Gastrocnemius medialis (tissue), 4 donors: ENCODE results near the gene CLEC1A.

ENCODE experiments used
- POLR2A ChIP-seq, 2 donors: fragments of 450-650 bp; IDR thresholded peaks; one replicate each; pipeline ENCODE4 v1.6.1; 2017; ENCODE audit warnings: antibody characterized with exemption in 2 of 2, mild to moderate bottlenecking in 2 of 2, moderate library complexity in 2 of 2
- TF ChIP-seq, protein P1 (sequence below), 5 experiments: fragments of 450-650 bp in 3 of 5; fragments of 200-600 bp in 2 of 5; sonication (generic) in 2 of 5; IDR thresholded peaks in 4 of 5; conservative IDR thresholded peaks in 1 of 5; 1 replicate in 4 of 5; 2 replicates in 1 of 5; pipeline ENCODE4 v1.5.1; 2016 to 2019; ENCODE audit warnings: antibody characterized with exemption in 5 of 5, mild to moderate bottlenecking in 3 of 5, moderate library complexity in 3 of 5

DNA sequence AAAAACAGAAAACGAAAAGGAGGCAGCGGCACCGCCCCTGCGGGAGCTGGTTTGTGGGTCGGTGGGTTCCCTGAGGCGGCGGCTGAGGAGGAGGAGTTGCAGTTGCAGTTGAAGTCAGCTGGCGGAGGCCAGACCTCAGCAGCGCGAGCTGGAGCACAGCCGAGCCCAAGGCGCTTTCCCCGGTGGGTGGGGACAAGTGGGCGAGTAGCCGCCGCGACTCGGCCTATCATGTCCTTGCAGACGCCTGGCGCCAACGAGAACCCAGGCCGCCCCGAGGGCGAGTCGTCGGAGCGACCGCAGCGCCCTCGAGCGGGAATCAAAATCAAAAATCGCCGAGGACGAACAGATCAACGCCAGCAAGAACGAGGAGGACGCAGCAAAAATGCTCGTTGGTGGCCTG lies 12.7 kb upstream of the CLEC1A start:
- TF ChIP-seq, protein P1, sequence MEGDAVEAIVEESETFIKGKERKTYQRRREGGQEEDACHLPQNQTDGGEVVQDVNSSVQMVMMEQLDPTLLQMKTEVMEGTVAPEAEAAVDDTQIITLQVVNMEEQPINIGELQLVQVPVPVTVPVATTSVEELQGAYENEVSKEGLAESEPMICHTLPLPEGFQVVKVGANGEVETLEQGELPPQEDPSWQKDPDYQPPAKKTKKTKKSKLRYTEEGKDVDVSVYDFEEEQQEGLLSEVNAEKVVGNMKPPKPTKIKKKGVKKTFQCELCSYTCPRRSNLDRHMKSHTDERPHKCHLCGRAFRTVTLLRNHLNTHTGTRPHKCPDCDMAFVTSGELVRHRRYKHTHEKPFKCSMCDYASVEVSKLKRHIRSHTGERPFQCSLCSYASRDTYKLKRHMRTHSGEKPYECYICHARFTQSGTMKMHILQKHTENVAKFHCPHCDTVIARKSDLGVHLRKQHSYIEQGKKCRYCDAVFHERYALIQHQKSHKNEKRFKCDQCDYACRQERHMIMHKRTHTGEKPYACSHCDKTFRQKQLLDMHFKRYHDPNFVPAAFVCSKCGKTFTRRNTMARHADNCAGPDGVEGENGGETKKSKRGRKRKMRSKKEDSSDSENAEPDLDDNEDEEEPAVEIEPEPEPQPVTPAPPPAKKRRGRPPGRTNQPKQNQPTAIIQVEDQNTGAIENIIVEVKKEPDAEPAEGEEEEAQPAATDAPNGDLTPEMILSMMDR (IDR thresholded peaks at IDR 0.05 in 4 of 5, conservative IDR thresholded peaks at IDR 0.05 in 1 of 5) = no peak
- TF ChIP-seq POLR2A (IDR thresholded peaks at IDR 0.05) = no peak
